Endothelial cell (in vitro differentiated cells): ENCODE data around the gene RCBTB1. TPM values are rescaled to one million over a fixed set of nuclear protein-coding genes. Genes with fewer than 3 reads are reported as not detected.
"Not testable (repeated sequence)": the region's sequence is repeated elsewhere in the genome, so short reads cannot be mapped to it uniquely, and the experiment has no call there.

Experiments
- DNase-seq: peaks from one replicate; pipeline ENCODE4 v3.0.0; 2021; ENCODE audit warnings: low spot score
- H3K27ac Mint-ChIP-seq: one replicate; pipeline ENCODE4 v1.8.0; 2021; ENCODE audit warnings: mixed read lengths, inconsistent platforms; ENCODE audit not compliant: unreplicated experiment
- H3K27me3 Mint-ChIP-seq: one replicate; pipeline ENCODE4 v1.8.0; 2021; ENCODE audit warnings: mild to moderate bottlenecking, moderate library complexity, mixed read lengths, inconsistent platforms; ENCODE audit not compliant: unreplicated experiment
- H3K36me3 Mint-ChIP-seq: one replicate; pipeline ENCODE4 v1.8.0; 2021; ENCODE audit warnings: mild to moderate bottlenecking, low read depth, mixed read lengths, inconsistent platforms; ENCODE audit not compliant: unreplicated experiment
- H3K4me1 Mint-ChIP-seq: one replicate; pipeline ENCODE4 v1.8.0; 2021; ENCODE audit warnings: mild to moderate bottlenecking, mixed read lengths, inconsistent platforms; ENCODE audit not compliant: unreplicated experiment
- H3K4me3 Mint-ChIP-seq: one replicate; pipeline ENCODE4 v1.8.0; 2021; ENCODE audit warnings: mild to moderate bottlenecking, mixed read lengths, inconsistent platforms; ENCODE audit not compliant: unreplicated experiment
- H3K9me3 Mint-ChIP-seq: one replicate; pipeline ENCODE4 v1.8.0; 2021; ENCODE audit warnings: mixed read lengths, inconsistent platforms; ENCODE audit not compliant: unreplicated experiment
- total RNA-seq: library from RNA; stranded (reverse); fragmentation: NEBNext Ultra II Directional; extraction: Animal tissue kit (Norgen Biotek cat#: 25700); gene quantifications from one replicate; pipeline ENCODE4 v1.2.1, GENCODE V29; 2021; ENCODE audit not compliant: unreplicated experiment
- TF ChIP-seq, protein P1 (sequence below): fragments of 200-600 bp; sonication (generic); IDR thresholded peaks from one replicate; pipeline ENCODE4 v1.5.0; 2021; ENCODE audit warnings: antibody characterized with exemption; ENCODE audit not compliant: unreplicated experiment

The RCBTB1 gene
- total RNA-seq, 1 donor from 2014 or later = 41.2 TPM

DNA sequence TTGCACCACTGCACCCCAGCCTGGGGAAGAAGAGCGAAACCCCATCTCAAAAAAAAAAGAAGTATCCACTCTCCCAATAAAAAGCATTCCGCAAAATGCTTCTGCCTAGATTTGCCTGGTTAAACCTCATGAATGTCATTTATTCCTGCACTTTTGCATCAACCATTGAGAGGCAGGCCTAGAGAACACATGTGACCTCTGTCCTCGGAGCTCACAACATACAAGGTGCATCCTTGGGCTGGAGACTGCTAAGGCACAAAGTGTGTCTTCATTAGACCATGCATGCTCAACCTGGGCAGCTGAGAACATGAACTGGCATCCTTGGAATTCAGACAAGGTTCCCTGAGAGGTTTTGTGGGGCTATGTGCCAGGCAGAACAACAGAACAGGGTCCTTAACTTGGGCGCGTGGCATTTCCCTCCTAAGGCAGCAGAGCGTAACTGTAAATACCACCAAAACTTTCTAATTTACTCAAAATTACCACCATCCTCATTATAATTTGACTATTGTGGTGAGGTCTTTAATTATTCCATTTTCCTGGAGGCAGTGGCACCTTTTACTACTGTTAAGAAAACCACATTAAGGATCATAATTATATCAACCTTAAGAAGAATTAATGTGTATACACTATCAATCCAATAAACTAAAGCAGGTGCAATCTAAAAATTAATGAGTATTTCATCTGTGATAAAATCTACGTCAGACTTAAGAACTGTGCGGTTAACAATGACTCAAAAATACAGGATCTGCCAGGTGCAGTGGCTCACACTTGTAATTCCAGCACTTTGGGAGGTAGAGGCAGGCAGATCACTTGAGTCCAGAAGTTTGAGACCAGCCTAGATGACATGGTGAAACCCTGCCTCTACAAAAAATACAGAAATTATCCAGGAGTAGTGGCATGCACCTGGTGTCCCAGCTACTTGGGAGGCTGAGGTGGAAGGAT is 13.8 kb downstream of the RCBTB1 start:
- H3K4me1 Mint-ChIP-seq = no peaks in the 10 kb centered on the region

DNA sequence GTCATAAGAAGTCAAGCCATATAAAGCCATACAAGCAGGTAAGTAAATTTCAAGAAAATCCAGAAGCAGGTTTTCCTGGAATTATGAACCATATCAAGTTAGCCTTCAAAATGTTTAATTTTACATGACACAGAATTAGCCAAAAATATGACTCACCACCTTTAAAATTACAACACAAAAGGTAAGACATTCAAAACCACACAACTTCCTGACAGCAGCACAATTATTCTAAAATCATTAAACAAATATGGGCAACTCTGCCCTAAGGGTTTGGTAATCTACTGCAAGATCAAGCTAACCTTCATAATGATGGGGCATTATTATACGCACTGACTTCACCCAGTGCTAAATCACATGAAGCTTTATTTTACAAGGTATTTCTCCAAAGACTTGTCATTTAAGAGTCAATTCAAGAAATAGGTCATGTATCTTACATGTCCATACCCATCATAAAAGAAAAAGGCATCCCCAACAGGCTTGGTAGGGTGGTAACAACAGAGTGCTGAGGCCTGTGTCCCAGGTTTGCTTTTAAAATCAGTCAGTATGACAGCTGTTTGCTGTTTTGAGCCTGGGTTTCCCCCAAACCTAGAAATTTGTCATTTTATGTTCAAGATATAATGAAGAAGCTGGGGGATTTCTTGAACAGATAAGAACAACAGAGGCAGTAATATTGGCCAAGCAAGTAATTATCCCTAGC is 15.2 kb downstream of the RCBTB1 start:
- no peak for DNase-seq
- Mint-ChIP-seq H3K9me3 (no peaks in the 10 kb centered on the region), H3K36me3 (peaks cover 17% of the 10 kb centered on the region), H3K4me1 (no peaks in the 10 kb centered on the region), H3K27ac (no peak overlapping the region), H3K27me3 (no peaks in the 10 kb centered on the region), H3K4me3 (no peak overlapping the region)
- TF ChIP-seq, protein P1, sequence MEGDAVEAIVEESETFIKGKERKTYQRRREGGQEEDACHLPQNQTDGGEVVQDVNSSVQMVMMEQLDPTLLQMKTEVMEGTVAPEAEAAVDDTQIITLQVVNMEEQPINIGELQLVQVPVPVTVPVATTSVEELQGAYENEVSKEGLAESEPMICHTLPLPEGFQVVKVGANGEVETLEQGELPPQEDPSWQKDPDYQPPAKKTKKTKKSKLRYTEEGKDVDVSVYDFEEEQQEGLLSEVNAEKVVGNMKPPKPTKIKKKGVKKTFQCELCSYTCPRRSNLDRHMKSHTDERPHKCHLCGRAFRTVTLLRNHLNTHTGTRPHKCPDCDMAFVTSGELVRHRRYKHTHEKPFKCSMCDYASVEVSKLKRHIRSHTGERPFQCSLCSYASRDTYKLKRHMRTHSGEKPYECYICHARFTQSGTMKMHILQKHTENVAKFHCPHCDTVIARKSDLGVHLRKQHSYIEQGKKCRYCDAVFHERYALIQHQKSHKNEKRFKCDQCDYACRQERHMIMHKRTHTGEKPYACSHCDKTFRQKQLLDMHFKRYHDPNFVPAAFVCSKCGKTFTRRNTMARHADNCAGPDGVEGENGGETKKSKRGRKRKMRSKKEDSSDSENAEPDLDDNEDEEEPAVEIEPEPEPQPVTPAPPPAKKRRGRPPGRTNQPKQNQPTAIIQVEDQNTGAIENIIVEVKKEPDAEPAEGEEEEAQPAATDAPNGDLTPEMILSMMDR = no peak

More for the DNA sequence above, 13.8 kb downstream of the RCBTB1 start:
- Mint-ChIP-seq H3K27ac (no peak overlapping the region), H3K36me3 (peaks cover 16% of the 10 kb centered on the region), H3K4me3 (no peak overlapping the region), H3K9me3 (no peaks in the 10 kb centered on the region), H3K27me3 (no peaks in the 10 kb centered on the region)
- no peak for DNase-seq
- TF ChIP-seq, protein P1 = no peak

DNA sequence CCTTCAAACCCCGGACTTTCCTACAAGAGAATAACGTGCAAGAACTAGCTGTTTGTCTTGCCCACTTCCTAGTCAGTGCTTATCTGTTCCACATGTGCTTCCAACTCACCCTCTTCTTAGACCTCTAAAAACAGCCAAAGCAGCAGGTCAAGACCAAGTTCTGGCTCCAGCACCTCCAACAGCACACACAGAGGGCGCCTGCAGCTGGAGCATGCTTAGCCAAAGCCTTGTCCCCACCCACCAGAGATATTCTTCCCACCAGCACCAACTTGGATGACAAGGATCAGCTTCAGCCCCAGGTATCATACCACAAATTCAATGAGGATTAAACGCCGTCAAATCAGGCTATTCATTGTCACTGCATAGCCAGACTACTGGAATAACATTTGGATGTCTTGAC is 17.9 kb downstream of the RCBTB1 start:
- no peaks in the 10 kb centered on the region for H3K27me3 Mint-ChIP-seq
- no peak for DNase-seq
- no peaks in the 10 kb centered on the region for H3K4me1 Mint-ChIP-seq
- H3K9me3 Mint-ChIP-seq = no peaks in the 10 kb centered on the region
- H3K36me3 Mint-ChIP-seq = peaks cover 24% of the 10 kb centered on the region
- H3K27ac Mint-ChIP-seq = no peak overlapping the region
- H3K4me3 Mint-ChIP-seq = no peak overlapping the region
- TF ChIP-seq, protein P1 = no peak

DNA sequence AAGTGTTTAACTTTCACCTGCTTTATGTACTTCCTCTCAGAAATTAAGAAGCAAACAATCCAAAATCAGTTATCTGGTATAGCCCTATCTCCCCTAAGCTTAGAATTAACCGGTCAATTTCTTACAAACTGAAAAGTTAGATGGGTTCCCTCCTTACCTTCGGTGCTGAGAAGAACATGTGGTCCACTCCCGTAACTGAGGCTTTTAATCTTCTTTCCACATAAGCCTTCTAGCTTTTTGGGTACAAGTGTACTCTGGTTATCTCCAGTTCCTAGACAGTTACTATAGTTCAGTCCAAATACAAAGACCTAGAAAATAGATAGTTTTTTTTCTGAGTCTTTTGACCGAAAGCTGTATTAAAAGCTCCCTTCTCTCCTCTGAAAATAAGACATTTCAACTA is 18.9 kb downstream of the RCBTB1 start:
- no peaks in the 10 kb centered on the region for H3K27me3 Mint-ChIP-seq

DNA sequence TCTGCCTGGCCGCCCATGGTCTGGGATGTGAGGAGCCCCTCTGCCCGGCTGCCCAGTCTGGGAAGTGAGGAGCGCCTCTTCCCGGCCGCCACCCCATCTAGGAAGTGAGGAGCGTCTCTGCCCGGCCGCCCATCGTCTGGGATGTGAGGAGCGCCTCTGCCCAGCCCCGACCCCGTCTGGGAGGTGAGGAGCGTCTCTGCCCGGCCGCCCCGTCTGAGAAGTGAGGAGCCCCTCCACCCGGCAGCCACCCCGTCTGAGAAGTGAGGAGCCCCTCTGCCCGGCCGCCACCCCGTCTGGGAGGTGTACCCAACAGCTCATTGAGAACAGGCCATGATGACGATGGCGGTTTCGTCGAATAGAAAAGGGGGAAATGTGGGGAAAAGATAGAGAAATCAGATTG is 19.9 kb downstream of the RCBTB1 start:
- not testable (repeated sequence) for H3K27ac Mint-ChIP-seq, H3K4me1 Mint-ChIP-seq, H3K4me3 Mint-ChIP-seq, H3K9me3 Mint-ChIP-seq, H3K27me3 Mint-ChIP-seq, DNase-seq
- H3K36me3 Mint-ChIP-seq = peaks cover 36% of the 10 kb centered on the region

More for the DNA sequence above, 18.9 kb downstream of the RCBTB1 start:
- Mint-ChIP-seq H3K4me1 (no peaks in the 10 kb centered on the region), H3K36me3 (peaks cover 26% of the 10 kb centered on the region), H3K4me3 (peak overlapping the region; percentile 10), H3K27ac (no peak overlapping the region), H3K9me3 (no peaks in the 10 kb centered on the region)
- DNase-seq = no peak
- TF ChIP-seq, protein P1 = no peak
